Activated CD4-positive, CD25-positive, alpha-beta regulatory T cell treated with anti-CD3 and anti-CD28 coated beads, Interleukin-2, amount 50 U/mL, for 24 hours (primary cell): ENCODE data around the gene PIGN.
"Not testable (repeated sequence)": the region's sequence is repeated elsewhere in the genome, so short reads cannot be mapped to it uniquely, and the experiment has no call there.

Experiments
- ATAC-seq, 2 donors: fragments of 150-1000 bp; cut with Tn5 transposase; one replicate each; pipeline ENCODE4 v1.10.0; 2021; ENCODE audit warnings: mild to moderate bottlenecking in 1 of 2, moderate library complexity in 1 of 2

The PIGN gene

DNA sequence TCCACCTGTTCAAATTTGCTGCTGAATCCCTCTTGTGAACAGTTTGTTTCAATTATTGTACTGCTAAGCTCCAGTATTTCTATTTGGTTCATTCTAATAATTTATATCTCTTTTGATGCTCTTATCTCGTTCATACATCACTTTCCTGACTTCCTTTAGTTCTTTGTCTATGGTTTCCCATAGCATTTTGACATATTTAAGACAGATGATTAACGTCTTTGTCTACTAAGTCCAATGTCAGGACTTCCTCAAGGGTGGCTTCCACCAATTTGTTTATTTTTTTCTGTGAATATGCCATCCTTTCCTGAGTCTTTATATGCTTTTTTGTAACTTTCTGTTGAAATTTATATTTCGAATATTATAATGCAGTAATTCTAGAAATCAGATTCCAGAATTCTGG lies 9.6 kb downstream of the PIGN start:
- ATAC-seq = no peak

DNA sequence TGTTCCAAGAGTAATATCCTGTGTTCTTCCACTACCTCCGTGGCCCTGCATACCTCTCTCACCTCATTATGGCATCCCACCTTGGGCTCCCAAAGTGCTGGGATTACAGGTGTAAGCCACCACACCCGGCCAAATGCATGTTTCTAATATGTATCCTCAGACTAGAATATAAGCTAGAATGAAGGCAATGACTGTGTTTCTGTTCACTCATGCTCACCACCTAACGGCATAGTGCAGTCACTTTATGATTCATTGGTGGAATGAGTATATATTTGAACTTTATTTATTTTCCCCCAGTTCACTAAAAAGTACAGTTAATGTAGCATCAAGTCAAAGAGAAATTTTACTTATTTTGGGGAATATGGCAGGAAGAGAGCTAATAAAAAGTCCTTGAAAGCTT lies 11.3 kb downstream of the PIGN start:
- ATAC-seq = peak; percentile 38 to 67

DNA sequence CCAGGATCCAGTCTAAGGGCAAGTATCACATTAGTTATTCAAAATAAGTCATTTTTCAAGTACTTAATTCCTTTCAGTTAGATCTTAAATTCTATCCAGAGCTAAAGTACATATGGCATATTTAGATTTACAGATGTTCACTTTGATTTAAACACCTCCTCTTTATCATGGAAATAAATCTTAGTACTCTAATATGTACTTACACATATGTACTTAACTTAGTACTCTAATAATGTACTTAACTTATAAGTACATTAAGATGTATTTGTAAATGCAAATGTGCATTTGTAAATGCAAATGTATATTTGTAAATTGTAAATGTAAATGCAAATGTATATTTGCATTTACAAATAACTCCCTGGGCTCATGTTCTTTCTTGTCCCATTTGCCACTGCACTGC lies 14.6 kb downstream of the PIGN start:
- ATAC-seq = no peak

DNA sequence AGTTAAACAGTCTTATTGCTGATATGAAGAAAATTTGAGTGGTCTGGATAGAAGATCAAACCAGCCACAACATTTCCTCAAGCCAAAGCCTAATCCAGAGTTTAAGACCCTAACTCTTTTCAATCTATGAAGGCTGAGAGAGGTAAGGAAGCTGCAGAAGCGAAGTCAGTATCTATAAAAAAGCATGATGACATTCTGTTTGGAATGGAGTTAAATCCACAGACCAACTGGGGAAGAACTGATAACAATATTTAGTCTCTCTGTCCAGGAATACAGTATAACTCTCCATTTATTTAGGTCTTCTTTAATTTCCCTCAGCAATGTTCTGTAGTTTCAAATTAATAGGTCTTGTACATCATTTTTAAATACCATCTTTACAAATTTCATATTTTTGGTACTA lies 16.0 kb downstream of the PIGN start:
- ATAC-seq = no peak

DNA sequence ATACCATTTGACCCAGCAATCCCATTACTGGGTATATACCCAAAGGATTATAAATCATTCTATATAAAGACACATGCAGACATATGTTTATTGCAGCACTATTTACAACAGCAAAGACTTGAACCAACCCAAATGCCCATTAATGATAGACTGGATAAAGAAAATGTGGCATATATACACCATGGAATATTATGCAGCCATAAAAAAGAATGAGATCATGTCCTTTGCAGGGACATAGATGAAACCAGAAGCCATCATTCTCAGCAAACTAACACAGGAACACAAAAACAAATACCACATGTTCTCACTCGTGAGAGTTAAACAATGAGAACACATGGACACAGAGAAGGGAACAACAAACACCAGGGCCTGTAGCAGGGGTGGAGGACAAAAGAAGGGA lies 20.3 kb downstream of the PIGN start:
- not testable (repeated sequence) for ATAC-seq

DNA sequence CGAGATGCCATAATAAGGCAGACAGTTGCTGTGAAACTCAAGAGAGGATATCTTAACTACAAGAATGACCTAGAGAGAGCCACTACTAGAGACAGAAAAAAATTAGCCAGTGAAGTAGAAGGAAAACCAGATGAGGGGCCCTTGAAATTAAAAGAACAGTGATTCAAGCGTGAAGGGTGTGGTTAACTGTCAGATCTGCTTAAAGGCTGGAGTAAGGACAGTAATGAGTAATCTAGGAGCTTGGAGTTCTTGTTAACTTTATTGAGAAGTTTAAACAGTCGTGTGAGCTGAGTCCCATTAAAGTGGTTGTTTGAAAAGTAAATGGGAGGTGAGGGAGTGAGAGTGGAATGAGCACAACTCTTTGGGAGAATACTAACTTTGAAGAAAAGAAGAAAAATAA lies 21.3 kb downstream of the PIGN start:
- no peak for ATAC-seq

DNA sequence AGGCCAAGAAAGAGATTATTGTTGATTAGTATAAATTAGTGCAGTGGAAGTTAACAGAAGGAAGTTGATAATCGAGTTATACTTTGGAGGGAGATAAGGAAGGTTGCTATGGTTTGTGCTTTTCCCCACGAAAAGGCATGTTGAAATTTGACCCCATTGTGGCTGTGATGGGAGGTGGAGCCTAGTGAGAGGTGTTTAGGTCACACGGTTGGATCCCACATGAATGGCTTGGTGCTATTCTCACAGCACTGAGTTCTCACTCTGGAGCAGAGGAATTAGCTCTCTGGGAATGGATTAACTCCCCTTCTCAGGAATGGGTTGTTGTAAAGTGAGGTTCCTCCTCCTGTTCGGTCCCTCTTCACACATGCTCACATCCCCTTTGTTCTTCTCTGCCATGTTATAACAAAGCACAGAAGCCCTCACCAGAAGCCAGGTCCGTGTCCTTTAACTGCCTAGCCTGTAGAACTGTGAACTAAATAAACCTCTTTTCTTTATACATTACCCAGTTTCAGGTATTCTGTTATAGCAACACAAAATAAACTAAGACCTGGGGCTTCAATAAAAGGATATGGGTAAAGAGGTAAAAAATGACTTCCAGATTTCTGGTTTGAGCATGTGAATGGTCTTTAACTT lies 21.9 kb downstream of the PIGN start:
- ATAC-seq = no peak

DNA sequence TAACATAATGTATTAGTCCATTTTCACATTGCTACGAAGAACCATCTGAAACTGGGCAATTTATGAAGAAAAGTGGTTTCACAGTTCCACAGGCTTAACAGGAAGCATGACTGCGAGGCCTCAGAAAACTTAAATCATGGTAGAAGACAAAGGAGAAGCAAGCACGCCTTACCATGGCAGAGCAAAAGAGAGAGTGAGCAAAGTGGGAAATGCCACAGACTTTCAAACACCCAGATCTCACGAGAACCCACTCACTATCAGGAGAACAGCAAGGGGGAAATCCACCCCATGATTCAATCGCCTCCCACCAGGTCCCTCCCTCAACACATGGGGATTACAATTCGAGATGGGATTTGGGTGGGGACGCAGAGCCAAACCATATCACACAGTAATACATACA lies 22.5 kb downstream of the PIGN start:
- ATAC-seq = no peak

DNA sequence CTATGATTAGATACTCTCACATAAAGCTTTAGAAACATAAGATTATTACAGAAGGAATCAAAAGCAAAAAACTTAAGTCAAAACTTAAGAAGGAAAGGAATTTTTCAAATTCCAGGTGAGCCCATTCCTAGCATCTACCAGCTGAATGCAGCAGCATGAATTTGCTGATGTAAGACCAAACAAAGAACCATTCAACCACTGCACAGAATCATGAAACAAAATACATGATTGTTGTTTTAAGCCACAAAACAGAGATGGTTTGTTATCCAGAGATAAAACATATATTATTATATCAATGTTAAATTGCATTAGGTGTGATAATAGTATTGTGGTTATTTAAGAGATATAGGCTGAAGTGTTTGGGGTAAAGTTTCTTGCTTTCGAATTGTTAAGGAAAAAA lies 29.0 kb downstream of the PIGN start:
- ATAC-seq = no peak

DNA sequence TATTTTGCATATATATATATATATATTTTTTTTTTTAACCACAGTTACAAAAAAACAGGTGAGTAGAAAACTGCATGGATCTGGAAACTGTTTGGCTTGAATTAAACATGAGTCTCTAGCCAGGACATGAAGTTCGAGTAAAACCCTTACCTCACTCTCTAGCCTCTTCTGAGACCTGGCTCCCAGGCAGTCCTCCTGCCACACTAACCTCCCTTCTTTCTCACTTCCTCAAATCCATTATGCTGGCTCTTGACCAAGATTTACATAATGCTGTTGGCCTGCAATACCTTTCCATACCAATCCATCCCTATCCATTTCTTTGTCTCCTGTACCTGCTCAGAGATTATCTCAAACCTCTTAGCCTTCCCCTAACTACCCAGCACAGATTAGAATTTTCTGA lies 34.0 kb downstream of the PIGN start:
- no peak for ATAC-seq

DNA sequence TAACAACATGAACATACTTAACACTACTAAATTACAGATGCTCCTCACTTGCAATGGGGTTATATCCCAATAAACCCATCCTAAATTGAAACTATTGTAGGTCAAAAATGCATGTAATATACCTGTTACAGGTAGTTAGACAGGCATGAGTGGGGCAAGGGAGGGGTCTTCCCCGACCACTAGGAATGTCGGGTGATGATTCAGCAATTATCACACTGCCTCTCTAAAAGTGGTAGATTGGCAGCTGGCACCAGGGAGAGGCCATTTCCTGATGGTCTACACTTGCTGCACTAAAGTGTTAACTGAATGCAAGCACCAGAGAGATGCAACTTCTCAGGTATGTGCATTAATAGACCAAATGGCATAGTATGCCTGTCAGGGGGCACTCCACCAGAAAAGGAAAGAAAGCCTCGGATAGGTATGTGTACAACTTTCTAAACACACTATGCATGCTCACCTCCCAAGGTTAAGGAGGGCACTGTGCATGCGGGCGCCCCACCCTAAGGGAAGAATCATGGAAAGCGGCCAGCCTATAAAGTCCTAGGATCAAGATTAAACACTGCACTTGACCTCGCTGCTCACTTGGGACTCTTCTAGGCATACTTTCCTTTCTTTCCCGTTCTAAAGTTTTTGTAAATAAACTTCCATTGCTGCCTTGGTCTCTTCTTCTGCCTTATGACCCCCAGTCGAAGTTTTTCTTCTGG lies 35.6 kb downstream of the PIGN start:
- no peak for ATAC-seq

DNA sequence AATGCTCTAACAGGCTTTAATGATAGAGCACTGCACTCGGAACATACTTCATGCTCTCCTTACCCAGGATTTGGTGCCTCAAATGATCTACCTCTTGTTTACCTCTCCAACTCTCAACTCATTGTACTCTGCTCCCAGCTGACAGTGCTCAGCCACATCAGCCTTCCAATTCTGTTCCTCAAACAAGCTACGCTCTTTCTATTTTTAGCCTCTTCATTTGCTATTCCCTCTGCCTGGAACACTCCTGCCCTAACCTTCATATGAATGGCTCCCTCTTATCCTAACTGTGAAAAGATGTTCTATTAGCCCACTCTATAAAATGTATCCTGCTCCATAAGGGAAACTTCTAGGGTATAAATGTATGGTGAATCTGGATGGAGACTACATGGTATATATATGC lies 42.5 kb downstream of the PIGN start:
- no peak for ATAC-seq

DNA sequence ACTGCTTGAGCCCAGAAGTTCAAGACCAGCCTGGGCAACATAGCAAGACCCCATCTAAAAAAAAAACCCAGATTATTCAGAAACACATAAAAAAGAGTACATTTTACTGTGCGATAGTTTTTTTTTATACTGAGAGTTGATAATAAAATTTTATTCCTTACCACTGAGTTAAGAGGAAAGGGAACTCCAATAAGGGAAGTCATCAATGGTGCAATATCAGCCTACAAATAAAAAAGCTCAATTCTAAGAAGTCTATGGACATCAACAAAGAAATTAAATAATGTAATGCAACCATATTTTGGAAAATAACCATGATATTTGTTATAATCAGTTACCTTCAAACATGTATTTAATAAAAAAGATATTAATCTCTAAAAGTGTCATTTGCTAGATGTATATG lies 46.6 kb downstream of the PIGN start:
- no peak for ATAC-seq

DNA sequence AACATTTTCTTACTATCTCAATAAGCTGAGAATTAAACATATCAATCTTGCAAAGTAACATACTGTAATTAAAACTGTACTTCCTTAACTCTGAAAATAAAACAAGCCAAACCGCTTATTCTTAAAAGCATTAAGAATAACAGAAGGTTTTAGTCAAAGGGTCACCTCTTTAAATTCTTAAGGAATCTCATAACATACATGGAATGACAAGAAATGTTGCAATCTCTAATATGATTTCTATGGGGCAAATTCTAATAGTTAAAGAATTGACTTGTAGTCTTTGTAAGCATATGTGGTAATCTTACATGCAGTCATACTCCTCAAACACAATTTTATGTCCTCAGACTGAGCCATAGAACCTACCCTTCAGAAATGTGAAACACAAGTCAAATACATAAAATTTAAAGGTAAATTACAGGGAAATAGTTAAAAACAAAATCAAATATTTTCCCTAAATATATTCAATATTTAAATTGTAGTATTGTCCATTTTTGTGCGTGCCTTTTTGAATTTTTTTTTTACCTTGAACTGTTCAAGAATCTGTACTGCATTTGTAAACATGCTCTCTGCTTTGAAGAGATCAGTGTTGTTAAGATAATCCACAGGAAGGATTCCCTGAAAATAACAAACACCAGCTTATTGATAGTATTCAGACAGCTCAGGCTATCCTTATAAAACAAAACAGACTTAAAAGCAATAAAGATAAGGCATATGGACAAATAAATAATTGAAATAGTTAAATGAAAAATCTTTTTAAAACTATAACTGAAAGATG lies 48.2 kb downstream of the PIGN start:
- ATAC-seq = no peak

DNA sequence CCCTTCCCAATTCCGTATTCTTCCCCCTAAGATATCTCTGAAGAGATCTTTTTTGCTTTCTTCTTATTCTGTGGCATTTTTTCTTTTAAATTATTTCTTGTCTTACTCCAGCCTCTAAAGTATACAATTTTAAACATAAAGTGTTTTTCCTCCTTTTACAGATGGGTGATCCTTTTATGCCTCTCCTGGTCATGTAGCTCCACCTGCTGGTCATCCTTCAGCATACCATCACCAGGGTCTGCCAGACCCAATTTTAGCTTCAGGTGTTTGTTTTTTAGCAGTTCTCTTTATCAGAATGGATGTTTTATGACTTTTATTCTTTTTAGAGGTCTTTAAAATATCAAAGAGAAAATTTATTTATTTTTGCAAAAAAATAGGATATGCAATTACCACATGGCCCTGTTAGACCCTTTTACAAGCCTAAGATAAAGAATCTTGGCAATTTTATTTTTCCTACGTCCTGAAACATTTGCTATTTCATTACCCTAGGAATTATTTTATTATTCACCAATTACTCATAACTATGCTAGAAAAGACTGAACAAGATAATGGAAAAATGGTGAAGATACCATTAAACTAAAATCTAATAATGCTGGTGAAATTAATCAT lies 55.5 kb downstream of the PIGN start:
- ATAC-seq = peak in 1 of 2 donors; percentile 48

DNA sequence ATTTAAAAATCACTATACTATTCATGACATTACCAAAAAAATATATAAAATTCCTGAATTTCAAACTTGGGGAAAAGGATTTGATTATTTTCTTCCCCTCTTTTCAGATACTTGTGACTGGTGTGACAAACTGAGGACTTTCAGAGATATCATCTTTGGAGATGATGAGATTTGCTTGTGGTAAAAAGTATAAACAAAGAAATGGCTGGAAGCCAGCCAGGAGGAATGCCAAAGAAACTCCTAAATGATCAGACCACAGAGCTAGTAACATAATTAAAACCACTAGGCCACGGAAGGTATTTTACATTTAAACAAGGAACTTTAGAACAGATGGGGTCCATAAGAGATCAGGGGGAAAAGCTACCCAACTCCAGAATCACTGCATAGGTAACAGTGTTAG lies 58.7 kb downstream of the PIGN start:
- ATAC-seq = no peak

DNA sequence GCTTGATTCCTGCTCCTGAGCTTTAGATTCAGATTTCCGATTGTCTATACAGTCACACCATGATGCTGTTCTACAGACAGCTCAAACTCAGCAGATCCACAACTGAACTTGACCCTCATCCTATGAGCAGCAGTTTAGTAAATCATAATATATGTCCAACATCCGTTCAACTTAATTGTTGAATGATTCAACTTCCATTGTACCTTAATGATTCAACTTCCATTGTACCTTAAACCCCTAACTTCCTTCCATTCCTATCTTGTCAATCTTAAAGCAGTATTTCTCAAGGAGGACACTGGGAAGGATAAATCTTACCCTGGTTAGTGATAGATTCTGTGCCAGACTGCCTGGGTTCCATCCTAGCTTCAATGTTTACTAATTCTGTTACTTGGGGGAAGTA lies 60.1 kb downstream of the PIGN start:
- no peak for ATAC-seq

DNA sequence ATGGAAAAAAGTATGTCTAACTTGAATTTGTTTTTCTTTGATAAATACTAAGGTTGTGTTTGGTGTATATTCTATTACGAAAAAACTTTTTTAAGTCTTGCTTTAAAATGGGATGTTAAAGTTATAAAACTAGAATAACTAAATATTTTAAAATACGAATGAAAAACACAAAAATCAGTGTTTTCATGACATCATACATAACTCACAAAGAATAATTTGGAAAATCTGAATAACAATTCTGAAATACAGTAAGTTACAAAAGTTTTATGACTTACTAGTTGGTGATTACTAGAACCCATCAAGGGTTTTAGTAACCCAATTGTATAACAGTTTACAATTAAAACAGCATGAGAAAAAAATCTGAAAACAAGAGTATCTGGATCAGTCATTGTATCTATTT lies 61.2 kb downstream of the PIGN start:
- no peak for ATAC-seq

DNA sequence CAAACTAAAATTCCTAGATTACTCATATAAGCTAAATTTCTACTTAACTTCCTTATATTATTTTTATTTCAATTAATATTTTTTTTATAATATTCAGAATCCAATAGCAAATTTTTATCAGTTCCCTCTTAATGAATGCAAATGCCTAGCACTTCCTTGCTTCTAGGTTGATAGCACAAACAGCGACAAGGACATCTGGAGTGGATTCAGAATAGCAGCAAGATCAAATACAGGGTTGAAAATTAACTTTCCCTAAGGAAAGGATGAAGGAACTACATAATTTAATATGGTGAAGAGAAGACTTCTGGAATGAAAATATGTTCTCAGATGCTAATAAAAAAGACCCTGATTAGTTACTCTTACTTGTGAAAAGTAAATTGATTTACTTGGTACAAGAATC lies 64.5 kb downstream of the PIGN start:
- no peak for ATAC-seq

DNA sequence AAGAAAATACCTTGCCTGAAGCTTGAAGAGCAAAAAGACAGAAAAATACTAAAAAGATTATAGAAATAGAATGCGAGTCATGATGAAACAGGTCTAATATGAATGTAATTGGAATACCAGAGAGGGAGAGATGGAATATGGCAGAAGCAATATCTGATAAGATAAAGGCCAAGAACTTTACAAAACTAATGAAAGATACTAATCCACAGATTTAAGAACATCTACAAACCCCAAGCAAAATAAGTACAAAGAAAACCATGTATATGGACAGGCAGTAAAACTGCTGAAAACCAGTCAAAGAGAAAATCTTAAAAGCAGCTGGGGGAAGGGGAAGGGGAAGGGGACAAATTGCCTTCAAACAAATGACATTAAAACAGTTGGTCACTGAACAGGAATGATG lies 67.0 kb downstream of the PIGN start:
- ATAC-seq = no peak

DNA sequence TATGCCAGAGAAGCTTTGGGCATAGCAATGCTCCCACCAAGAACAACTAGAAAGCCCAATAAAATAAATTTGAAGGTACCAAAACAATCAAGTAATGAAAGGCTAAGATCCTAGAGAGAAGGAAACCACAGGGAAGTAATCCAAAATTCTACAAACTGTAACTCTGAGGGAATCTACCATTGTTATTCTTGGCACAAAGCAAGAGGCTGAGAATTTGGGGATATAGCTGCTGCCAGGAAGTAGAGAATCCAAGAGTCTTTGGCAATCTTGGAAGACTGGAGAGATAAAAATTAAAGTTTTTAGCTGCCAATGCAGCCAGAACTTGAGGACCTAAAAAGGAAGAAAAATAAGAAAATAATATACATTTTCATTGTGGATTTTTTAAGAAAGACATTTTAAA lies 68.5 kb downstream of the PIGN start:
- ATAC-seq = no peak

DNA sequence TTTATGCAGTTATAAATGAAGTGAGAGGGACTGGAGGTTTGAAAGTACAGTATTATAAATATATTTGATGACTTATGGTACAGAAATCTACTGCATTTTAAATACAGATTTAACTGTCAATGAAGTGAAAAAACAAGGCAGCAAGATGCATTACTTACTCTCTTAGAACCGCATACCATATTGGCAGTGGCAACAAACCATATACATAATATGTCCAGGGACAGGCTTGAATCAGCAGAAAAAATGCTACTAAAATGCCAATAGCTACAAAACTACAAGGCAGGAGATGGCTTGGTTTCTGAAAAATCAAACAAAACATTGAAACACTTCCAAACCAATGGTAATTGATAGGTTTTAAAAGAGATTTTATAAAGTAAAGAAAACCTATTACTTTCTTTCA lies 77.2 kb downstream of the PIGN start:
- no peak for ATAC-seq

DNA sequence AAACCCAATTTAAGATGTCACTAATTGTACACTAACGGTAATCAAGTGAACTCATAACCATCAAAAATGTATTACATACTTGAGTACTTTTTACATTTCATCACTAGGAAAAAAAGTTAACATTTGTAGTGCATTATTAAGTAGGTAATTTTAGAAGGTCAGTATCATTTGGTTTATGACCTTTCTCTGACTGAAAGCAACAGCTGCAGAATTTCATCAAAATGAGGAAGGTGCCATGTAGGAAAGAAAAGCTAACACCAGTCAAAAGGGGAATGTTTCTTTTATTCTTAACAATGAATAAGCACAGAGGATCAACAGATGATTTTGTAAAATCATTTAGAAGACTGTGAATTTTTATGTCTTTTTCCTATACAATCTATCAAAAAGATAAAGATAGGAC lies 79.0 kb downstream of the PIGN start:
- no peak for ATAC-seq

DNA sequence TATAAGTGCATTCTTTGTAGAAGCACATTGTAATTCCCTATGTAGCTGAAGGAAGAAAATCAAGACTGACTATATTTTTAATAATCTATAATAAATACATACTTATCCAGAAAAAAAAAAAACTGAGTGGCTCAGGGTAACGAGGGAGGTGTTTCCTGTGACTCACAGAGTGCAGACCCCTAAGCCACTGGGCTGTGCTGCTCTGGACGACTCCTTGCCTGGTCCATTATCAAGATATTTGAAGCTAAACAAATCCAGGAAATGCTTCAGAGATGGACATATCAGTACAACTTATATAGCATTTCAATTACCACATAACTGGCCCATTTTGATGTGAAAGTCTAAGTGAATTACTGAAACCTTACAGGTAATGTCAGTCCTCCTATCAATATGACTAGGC lies 80.6 kb downstream of the PIGN start:
- no peak for ATAC-seq
